Endothelial cell (in vitro differentiated cells): Measurements from ENCODE around the gene CREB5. TPM values are rescaled to one million over a fixed set of nuclear protein-coding genes. Genes with fewer than 3 reads are reported as not detected.

ENCODE experiments used
- DNase-seq: peaks from one replicate; pipeline ENCODE4 v3.0.0; 2021; ENCODE audit warnings: low spot score
- H3K27ac Mint-ChIP-seq: one replicate; pipeline ENCODE4 v1.8.0; 2021; ENCODE audit warnings: mixed read lengths, inconsistent platforms; ENCODE audit not compliant: unreplicated experiment
- H3K27me3 Mint-ChIP-seq: one replicate; pipeline ENCODE4 v1.8.0; 2021; ENCODE audit warnings: mild to moderate bottlenecking, moderate library complexity, mixed read lengths, inconsistent platforms; ENCODE audit not compliant: unreplicated experiment
- H3K36me3 Mint-ChIP-seq: one replicate; pipeline ENCODE4 v1.8.0; 2021; ENCODE audit warnings: mild to moderate bottlenecking, low read depth, mixed read lengths, inconsistent platforms; ENCODE audit not compliant: unreplicated experiment
- H3K4me1 Mint-ChIP-seq: one replicate; pipeline ENCODE4 v1.8.0; 2021; ENCODE audit warnings: mild to moderate bottlenecking, mixed read lengths, inconsistent platforms; ENCODE audit not compliant: unreplicated experiment
- H3K4me3 Mint-ChIP-seq: one replicate; pipeline ENCODE4 v1.8.0; 2021; ENCODE audit warnings: mild to moderate bottlenecking, mixed read lengths, inconsistent platforms; ENCODE audit not compliant: unreplicated experiment
- H3K9me3 Mint-ChIP-seq: one replicate; pipeline ENCODE4 v1.8.0; 2021; ENCODE audit warnings: mixed read lengths, inconsistent platforms; ENCODE audit not compliant: unreplicated experiment
- CTCF ChIP-seq: fragments of 200-600 bp; sonication (generic); IDR thresholded peaks from one replicate; pipeline ENCODE4 v1.5.0; 2021; ENCODE audit warnings: antibody characterized with exemption; ENCODE audit not compliant: unreplicated experiment
- total RNA-seq: library from RNA; stranded (reverse); fragmentation: NEBNext Ultra II Directional; extraction: Animal tissue kit (Norgen Biotek cat#: 25700); gene quantifications from one replicate; pipeline ENCODE4 v1.2.1, GENCODE V29; 2021; ENCODE audit not compliant: unreplicated experiment

The CREB5 gene
- total RNA-seq, 1 donor from 2014 or later = 5.6 TPM

GRCh38 chr7:28381466-28381865, 30.9 kb upstream of the CREB5 start:
- no peaks in the 10 kb centered on the region for H3K4me1 Mint-ChIP-seq
- no peak for DNase-seq
- no peak for TF ChIP-seq CTCF
- no peak overlapping the region for H3K27ac Mint-ChIP-seq
- no peaks in the 10 kb centered on the region for H3K27me3 Mint-ChIP-seq
- no peaks in the 10 kb centered on the region for H3K36me3 Mint-ChIP-seq
- no peak overlapping the region for H3K4me3 Mint-ChIP-seq
- H3K9me3 Mint-ChIP-seq = no peaks in the 10 kb centered on the region

- H3K27me3 Mint-ChIP-seq = no peaks in the 10 kb centered on the region
Observed at GRCh38 chr7:28382144-28382543, 30.2 kb upstream of the CREB5 start.

GRCh38 chr7:28383975-28384374, 28.3 kb upstream of the CREB5 start:
- TF ChIP-seq CTCF = no peak
- no peak for DNase-seq
- no peaks in the 10 kb centered on the region for H3K4me1 Mint-ChIP-seq
- no peaks in the 10 kb centered on the region for H3K36me3 Mint-ChIP-seq
- no peak overlapping the region for H3K4me3 Mint-ChIP-seq
- no peaks in the 10 kb centered on the region for H3K9me3 Mint-ChIP-seq
- H3K27me3 Mint-ChIP-seq = no peaks in the 10 kb centered on the region
- no peak overlapping the region for H3K27ac Mint-ChIP-seq

More at GRCh38 chr7:28382144-28382543, 30.2 kb upstream of the CREB5 start:
- H3K27ac Mint-ChIP-seq = no peak overlapping the region
- no peak overlapping the region for H3K4me3 Mint-ChIP-seq
- H3K36me3 Mint-ChIP-seq = no peaks in the 10 kb centered on the region
- DNase-seq = no peak
- no peak for TF ChIP-seq CTCF
- H3K9me3 Mint-ChIP-seq = no peaks in the 10 kb centered on the region
- no peaks in the 10 kb centered on the region for H3K4me1 Mint-ChIP-seq

GRCh38 chr7:28389504-28390395, 22.6 kb upstream of the CREB5 start:
- H3K9me3 Mint-ChIP-seq = no peaks in the 10 kb centered on the region
- no peak for DNase-seq
- H3K36me3 Mint-ChIP-seq = no peaks in the 10 kb centered on the region
- no peak overlapping the region for H3K27ac Mint-ChIP-seq
- peaks cover 1% of the 10 kb centered on the region for H3K27me3 Mint-ChIP-seq
- H3K4me1 Mint-ChIP-seq = peaks cover 2% of the 10 kb centered on the region
- no peak overlapping the region for H3K4me3 Mint-ChIP-seq
- TF ChIP-seq CTCF = peak; percentile 90

GRCh38 chr7:28390426-28390825, 21.9 kb upstream of the CREB5 start:
- no peak for DNase-seq
- H3K4me1 Mint-ChIP-seq = peaks cover 7% of the 10 kb centered on the region
- no peaks in the 10 kb centered on the region for H3K9me3 Mint-ChIP-seq
- H3K36me3 Mint-ChIP-seq = no peaks in the 10 kb centered on the region
- peaks cover 1% of the 10 kb centered on the region for H3K27me3 Mint-ChIP-seq
- no peak overlapping the region for H3K27ac Mint-ChIP-seq
- no peak for TF ChIP-seq CTCF
- H3K4me3 Mint-ChIP-seq = no peak overlapping the region
